ENCODE measurements around the gene PSMB1.

Gene PSMB1

DNA sequence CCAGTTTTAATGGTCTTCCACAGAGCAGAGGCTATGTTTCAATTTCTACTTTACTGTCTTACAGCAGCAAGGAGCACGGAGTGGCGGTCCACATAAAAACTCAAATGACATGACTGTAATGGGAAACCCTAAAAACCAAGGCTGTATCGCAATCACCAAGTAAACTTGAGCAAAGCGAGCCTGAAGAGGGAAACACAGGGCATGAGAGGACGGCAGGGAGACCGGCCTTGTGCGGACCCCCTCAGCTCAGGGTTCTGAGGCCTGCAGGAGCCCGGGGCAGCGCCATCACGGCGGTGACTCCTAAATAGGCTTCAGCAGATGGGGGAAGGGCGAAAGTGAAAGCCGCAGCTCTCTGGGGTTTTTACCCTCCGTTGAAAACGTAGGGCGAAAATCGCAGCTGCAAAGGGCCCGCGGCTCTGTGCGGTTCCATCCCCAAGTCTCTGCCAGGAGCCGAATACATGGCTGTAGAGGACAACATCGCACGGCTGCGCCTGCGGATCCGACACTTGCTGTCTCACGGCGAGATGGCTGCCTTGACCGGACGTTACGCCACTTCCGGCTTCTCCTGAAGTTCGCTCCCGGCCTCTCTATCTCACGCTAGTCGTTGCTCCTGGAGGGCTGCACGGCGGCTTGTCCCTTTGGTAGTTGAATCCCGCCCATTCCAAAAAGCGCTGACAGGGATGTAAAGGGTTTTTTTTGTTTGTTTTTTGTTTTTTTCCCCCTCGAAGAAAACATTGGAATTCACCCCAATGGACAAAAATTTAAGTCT lies at the start of gene PSMB1:
TSS of gene PSMB1 (minus strand) at position 543 of the 769 bp plus-strand sequence. CDS start at position 478, 65 bp downstream.
- ATAC-seq (peak; percentile 62), DNase-seq (peak; percentile 90)

DNA sequence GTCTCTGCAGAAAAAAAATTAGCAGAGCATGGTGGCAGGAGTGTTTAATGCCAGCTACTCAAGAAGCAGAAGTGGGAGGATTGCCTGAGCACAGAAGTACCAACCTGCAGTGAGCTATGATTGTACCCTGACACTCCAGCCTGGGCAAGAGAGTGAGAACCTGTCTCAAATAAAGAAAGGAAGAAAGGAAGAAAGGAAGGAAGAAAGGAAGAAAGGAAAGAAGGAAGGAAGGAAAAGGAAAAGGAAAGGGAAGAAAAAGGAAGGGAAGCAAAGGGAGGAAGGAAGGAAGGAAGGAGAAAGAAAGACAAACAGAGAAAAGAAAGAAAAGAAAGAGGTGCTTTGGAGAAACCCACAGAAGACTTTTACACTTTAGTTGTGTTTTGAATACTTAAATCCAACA lies 44.2 kb upstream of the PSMB1 start:
- ATAC-seq = no peak
- no peak for DNase-seq

DNA sequence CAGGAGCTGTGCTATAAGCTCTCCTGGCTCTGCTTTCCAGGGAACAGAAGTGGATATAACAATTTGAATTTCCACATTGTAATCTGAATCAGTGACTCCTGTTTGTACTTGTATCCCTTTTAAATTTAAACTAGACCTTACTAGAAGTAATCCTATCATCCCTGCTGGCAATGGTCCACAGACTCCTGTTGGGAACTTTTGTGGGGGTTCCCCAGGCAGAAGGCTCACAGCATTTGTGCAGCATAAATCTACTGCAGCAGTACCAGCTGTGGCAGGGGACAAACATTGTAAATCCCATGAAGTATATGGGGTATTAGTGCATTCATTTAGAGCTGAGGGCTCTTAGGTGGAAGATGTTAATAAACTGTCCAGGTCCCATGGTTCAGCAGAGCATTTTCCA lies 43.3 kb upstream of the PSMB1 start:
- ATAC-seq = no peak
- no peak for DNase-seq

DNA sequence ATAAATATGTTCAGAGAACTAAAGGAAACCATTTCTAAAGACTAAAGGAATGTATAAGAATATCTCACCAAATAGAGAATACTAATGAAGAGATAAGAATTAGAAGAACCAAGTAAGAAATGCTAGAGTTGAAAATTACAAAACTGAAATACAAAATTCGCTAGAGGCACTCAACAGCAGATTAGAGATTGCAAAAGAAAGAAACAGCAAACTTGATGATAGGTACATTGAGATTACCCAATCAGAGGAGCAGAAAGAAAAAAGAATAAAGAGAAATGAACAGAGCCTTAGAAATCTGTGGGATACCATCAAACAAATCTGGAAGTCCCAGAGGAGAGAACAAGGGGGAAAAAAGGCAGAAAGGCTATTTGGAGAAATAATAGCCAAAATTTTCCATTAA lies 37.6 kb upstream of the PSMB1 start:
- DNase-seq (no peak), ATAC-seq (no peak)

DNA sequence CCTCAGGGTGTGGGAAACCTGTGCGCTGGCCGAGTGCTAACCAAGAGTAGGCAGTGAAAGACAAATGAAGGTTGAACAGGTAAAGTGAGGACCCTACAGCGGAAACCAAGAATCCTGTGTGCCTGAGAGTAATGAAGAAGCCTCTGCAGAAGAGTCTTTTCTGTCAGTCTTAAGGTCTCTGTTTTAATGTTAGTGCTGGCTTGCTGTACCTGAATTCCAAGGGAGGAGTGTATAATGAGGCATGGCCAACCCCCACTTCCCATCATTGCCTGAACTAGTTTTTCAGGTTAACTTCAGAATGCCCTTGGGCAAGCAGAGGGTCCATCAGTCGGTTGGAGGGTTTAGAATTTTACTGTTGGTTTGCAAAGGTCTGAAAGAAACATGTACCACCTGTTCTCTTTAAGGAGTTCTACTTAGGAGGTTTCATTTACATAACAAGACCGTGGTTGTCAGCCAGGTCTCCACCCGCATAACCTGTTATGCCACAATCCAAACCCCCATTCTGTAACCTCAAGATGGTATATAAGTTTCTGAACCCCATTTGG lies 31.9 kb upstream of the PSMB1 start:
- no peak for DNase-seq
- no peak for ATAC-seq

- DNase-seq (peak; percentile 91), ATAC-seq (peak; percentile 98)
Measured at GRCh38 chr6:170584181-170584953, 31.3 kb upstream of the PSMB1 start, which contains the start of gene PDCD2. Gene PDCD2, minus strand, starts transcription at chr6:170584637. Its CDS starts 56 bp downstream, at chr6:170584581.

- DNase-seq (no peak), ATAC-seq (no peak)
Measured at GRCh38 chr6:170583756-170584180, 30.7 kb upstream of the PSMB1 start.

- no peak for ATAC-seq
- DNase-seq = no peak
Measured at GRCh38 chr6:170578909-170579308, 25.8 kb upstream of the PSMB1 start.

DNA sequence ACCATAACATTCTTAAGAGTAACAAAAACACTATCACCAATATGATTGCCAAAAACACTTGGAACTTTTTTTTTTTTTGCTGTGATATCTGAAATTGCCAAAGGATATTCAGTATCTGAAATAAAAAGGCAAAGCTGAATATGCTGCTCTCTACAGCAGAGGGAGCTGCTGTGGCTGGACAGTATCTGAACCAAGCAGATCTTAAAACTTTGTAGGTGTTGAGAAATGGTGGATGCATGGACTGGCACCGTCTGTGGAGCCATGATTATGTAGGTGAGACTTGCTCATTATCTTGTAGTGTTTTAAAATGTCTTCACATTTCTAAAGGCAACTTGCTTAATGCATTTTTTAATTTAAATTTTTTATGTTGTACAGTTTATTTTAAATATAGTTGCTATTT lies 22.1 kb upstream of the PSMB1 start:
- no peak for DNase-seq
- ATAC-seq = no peak

GRCh38 chr6:170572704-170573466 lies 19.8 kb upstream of the PSMB1 start:
- DNase-seq (no peak), ATAC-seq (no peak)

DNA sequence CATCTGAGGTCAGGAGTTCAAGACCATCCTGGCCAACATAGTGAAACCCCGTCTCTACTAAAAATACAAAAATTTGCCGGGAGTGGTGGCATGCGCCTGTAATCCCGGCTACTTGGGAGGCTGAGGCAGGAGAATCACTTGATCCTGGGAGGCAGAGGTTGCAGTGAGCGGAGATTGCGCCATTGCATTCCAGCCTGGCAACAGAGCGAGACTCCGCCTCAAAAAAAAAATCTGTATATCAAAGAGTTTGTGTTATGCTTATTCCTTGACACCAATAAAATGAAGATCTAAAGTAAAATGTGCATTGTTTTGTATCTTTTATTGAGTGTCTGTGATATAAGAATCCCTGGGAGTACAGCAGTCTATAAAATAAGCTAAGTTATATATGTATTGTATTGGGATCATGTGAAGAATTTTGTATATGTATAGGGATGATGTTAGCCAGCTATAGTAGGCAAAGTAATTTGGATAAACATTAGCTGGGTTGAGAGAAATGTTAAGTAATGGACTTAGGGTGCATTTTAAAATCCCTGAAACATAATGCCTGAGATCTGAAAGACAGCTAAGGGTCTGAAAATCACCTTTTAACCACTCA lies 11.9 kb upstream of the PSMB1 start:
- ATAC-seq = no peak
- DNase-seq = no peak

DNA sequence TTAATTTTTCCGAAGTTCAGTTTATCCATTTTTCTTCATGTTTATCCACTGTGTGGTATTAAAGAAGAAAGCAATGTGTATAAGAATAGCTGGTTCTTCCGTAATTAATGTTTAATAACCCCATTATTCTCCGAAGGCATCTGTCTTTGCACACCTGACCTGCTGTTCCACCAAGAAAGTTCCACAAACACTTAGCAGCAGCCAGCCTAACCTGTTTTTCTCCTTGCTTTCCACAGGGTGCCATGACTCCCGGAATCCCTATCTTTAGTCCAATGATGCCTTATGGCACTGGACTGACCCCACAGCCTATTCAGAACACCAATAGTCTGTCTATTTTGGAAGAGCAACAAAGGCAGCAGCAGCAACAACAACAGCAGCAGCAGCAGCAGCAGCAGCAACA lies 8.4 kb upstream of the PSMB1 start:
- no peak for DNase-seq

DNA sequence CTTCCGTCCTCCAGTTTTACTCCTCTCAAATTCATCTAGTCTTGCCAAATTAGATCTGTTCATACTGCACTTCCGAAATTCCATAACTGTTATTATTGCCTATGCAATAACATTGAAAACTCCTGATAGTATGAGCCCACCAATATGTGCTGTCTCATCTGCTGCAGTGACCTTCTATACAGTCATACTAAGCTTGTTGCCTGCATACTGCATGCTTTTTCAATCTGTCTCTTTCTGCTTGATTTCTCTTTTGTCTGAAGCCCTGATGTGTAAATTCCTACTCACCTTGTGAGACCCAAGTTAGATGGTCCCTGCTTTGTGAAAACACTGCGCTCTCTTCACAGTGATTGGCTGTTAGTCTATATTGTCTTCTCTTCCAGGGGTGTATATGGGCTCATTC lies 2.2 kb upstream of the PSMB1 start:
- DNase-seq = no peak

More for the DNA sequence above, 8.4 kb upstream of the PSMB1 start:
- ATAC-seq = no peak

GRCh38 chr6:170554796-170555137 lies 1.7 kb upstream of the PSMB1 start:
- no peak for DNase-seq
- no peak for ATAC-seq

More for the DNA sequence above, 2.2 kb upstream of the PSMB1 start:
- no peak for ATAC-seq

- DNase-seq (peak; percentile 96), ATAC-seq (peak; percentile 98)
Measured at GRCh38 chr6:170554013-170554795, 1.1 kb upstream of the PSMB1 start, which contains the start of gene TBP. Gene TBP, plus strand, starts transcription at chr6:170554369. Its CDS starts 2,661 bp downstream, at chr6:170557030.

DNA sequence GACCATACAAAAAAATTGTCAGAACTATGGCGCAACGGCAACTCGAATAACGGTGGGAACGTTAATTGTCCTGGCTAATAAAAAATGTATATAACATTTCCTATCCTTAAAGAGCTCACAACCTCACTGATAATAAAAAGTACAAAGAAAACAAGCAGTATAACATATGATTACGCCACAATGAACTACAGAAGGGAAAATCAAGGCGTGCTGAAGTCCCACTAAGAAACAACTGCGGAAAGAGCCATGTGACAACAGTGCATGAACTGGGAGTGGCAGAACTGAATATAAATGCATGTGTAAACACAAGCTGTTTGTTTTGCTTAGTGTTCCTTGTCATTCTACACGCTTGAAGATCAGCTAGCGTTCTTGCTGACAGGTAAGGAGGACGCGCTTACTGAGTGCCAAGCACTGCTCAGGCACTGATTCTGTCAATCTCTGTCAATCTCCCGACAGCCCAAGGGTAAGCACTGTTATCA lies 466 bp upstream of the PSMB1 start:
- DNase-seq (no peak), ATAC-seq (peak; percentile 34)

- DNase-seq (no peak), ATAC-seq (no peak)
Measured at GRCh38 chr6:170545405-170545804, 7.7 kb downstream of the PSMB1 start.

DNA sequence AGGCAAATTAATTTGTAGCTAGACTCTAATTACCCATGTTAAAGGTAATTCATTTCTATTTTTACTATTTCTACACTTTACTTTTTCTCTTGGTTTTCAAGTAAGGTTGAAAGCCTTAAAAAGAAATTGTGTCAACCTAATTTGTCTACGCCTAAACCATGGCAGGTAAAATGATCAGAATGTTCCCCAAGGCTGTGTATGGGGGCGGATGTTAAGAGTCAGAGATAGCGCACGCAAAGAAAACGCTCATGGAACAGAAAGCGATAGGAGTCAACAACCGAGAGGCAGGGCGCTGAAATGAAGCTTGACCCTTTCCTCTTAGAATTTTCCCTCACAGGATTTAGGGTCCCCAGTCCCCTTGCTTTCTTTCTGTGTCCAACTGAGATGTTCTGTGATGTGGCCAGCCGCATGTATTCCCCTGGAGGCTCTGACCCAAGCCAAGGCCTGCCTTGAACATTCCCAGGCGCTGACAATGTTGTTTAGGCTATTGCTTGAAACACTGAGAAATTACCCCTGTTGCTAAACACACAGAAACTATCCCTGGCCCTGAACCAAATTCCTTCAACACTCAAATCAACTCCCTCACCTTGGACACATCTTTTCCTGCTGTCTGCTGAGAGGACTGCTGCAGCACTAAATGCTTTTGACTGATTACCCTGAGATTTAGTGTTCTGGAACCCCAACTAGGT lies 10.9 kb downstream of the PSMB1 start:
- ATAC-seq (no peak), DNase-seq (no peak)

DNA sequence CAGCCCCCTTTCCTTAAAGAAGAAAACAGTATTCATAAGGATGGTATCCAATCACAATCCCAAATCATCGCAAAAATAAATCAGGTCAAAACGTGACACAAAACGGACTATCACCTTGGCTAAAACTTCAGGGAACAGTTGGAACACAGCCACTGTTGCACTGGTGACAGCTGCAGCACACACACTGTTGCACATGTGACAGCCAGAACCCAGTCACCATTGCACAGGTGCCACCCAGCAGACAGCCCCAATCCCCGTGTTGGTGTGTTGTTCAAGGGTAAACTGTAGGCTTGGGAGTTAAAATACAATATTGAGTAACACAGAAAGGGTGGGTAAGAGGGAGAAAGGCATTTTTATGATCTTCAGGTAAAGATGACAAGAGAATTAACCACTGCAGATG lies 15.8 kb downstream of the PSMB1 start:
- DNase-seq (no peak), ATAC-seq (no peak)

DNA sequence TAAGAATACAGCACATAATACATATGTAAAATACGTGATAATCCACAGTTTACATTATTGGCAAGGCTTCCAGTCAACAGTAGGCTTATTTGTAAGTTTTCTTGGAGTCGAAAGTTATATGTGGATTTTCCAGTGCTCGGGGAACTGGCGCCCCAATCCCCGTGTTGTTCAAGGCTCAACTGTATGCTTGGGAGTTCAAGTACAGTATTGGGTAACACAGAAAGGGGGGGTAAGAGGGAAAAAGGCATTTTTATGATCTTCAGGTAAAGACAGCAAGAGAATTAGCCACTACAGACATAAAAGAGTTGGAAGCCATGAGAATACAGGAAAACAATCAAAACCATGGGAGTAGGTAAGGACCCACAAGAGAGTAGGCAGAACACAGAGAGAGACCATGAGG lies 16.4 kb downstream of the PSMB1 start:
- ATAC-seq (no peak), DNase-seq (no peak)

All from stimulated activated naive CD8-positive, alpha-beta T cell treated with anti-CD3 and anti-CD28 coated beads, Interleukin-15, Interleukin-2, amounts not matched to agents 100 U/mL and 50 U/mL, for 24 hours (primary cell).